WTC11 (cell line): Measurements from ENCODE around the gene RAB7A. TPM values are rescaled to one million over a fixed set of nuclear protein-coding genes. Genes with fewer than 3 reads are reported as not detected.

ENCODE experiments used
- ATAC-seq: fragments of 200-7000 bp; cut with Tn5 transposase; 2 replicates; pipeline ENCODE4 v1.10.0; 2021; ENCODE audit warnings: mild to moderate bottlenecking, moderate library complexity
- CTCF ChIA-PET: fragments of 300-600 bp; sonication (Branson Sonifier 250); formaldehyde crosslinking; loops from one replicate; lab custom pipeline; 2021; ENCODE audit warnings: antibody characterized with exemption; lab: Charles Lee
- POLR2A ChIA-PET: fragments of 350-600 bp; sonication (Branson Sonifier 250); formaldehyde crosslinking; loops from one replicate; lab custom pipeline; 2021; ENCODE audit warnings: antibody characterized with exemption; lab: Charles Lee
- DNase-seq: peaks from one replicate; pipeline ENCODE4 v3.0.0; 2021; ENCODE audit warnings: low spot score
- H3K27ac Mint-ChIP-seq: 2 replicates; pipeline ENCODE4 v1.8.0; 2021; ENCODE audit warnings: mixed read lengths
- H3K27me3 Mint-ChIP-seq: 2 replicates; pipeline ENCODE4 v1.8.0; 2021; ENCODE audit warnings: low read depth, mild to moderate bottlenecking, moderate library complexity, mixed read lengths
- H3K36me3 Mint-ChIP-seq: 2 replicates; pipeline ENCODE4 v1.8.0; 2021; ENCODE audit warnings: mixed read lengths
- H3K4me1 Mint-ChIP-seq: 2 replicates; pipeline ENCODE4 v1.8.0; 2022; ENCODE audit warnings: mixed read lengths
- H3K4me3 Mint-ChIP-seq: 2 replicates; pipeline ENCODE4 v1.8.0; 2021; ENCODE audit warnings: mild to moderate bottlenecking, moderate library complexity, mixed read lengths
- H3K9me3 Mint-ChIP-seq: 2 replicates; pipeline ENCODE4 v1.8.0; 2021; ENCODE audit warnings: mixed read lengths
- ATF2 ChIP-seq: sonication (generic); formaldehyde crosslinking; IDR thresholded peaks from 2 replicates; pipeline ENCODE4 v1.8.1; 2022; ENCODE audit warnings: low read depth, missing genetic modification reagents, borderline replicate concordance
- EMX1 ChIP-seq: fragments of 250-450 bp; sonication (Bioruptor Pico); IDR thresholded peaks from 2 replicates; pipeline ENCODE4 v1.8.0; 2021; ENCODE audit warnings: mild to moderate bottlenecking
- ESRRA ChIP-seq: sonication (generic); formaldehyde crosslinking; IDR thresholded peaks from 2 replicates; pipeline ENCODE4 v1.8.1; 2022; ENCODE audit warnings: mild to moderate bottlenecking, missing genetic modification reagents, borderline replicate concordance
- FOXJ3 ChIP-seq: sonication (generic); formaldehyde crosslinking; IDR thresholded peaks from 2 replicates; pipeline ENCODE4 v1.9.0; 2021; ENCODE audit warnings: missing genetic modification reagents, mild to moderate bottlenecking, borderline replicate concordance
- GTF2I ChIP-seq: fragments of 250-450 bp; sonication (Bioruptor Pico); conservative IDR thresholded peaks from 2 replicates; pipeline ENCODE4 v1.4.0; 2021; ENCODE audit warnings: mild to moderate bottlenecking
- HMGA2 ChIP-seq: fragments of 250-450 bp; sonication (Bioruptor Pico); IDR thresholded peaks from 2 replicates; pipeline ENCODE4 v1.4.0; 2021; ENCODE audit warnings: mild to moderate bottlenecking, moderate library complexity
- HMGXB4 ChIP-seq: sonication (generic); formaldehyde crosslinking; IDR thresholded peaks from 2 replicates; pipeline ENCODE4 v1.8.1; 2023; ENCODE audit warnings: mild to moderate bottlenecking, moderate library complexity, missing genetic modification reagents
- IRF1 ChIP-seq: sonication (generic); formaldehyde crosslinking; IDR thresholded peaks from 2 replicates; pipeline ENCODE4 v1.8.0; 2023; ENCODE audit warnings: missing genetic modification reagents
- JUN ChIP-seq: sonication (generic); formaldehyde crosslinking; IDR thresholded peaks from 2 replicates; pipeline ENCODE4 v1.8.0; 2023; ENCODE audit warnings: mild to moderate bottlenecking, missing genetic modification reagents
- MAX ChIP-seq: sonication (generic); formaldehyde crosslinking; IDR thresholded peaks from 2 replicates; pipeline ENCODE4 v1.8.0; 2022; ENCODE audit warnings: mild to moderate bottlenecking, missing genetic modification reagents
- NR2C2 ChIP-seq: sonication (generic); formaldehyde crosslinking; IDR thresholded peaks from 2 replicates; pipeline ENCODE4 v1.8.0; 2022; ENCODE audit warnings: mild to moderate bottlenecking, missing genetic modification reagents
- PRRX2 ChIP-seq: fragments of 250-450 bp; sonication (Bioruptor Pico); IDR thresholded peaks from 2 replicates; pipeline ENCODE4 v1.8.0; 2021; ENCODE audit warnings: mild to moderate bottlenecking
- RORB ChIP-seq: fragments of 250-450 bp; sonication (Bioruptor Pico); IDR thresholded peaks from 2 replicates; pipeline ENCODE4 v1.9.0; 2021; ENCODE audit warnings: mild to moderate bottlenecking
- SOX15 ChIP-seq: fragments of 250-450 bp; sonication (Bioruptor Pico); IDR thresholded peaks from 2 replicates; pipeline ENCODE4 v1.9.0; 2021; ENCODE audit warnings: mild to moderate bottlenecking
- USF1 ChIP-seq: sonication (generic); formaldehyde crosslinking; IDR thresholded peaks from 2 replicates; pipeline ENCODE4 v1.8.0; 2022; ENCODE audit warnings: mild to moderate bottlenecking, missing genetic modification reagents
- ZNF138 ChIP-seq: sonication (generic); formaldehyde crosslinking; conservative IDR thresholded peaks from 2 replicates; pipeline ENCODE4 v1.8.1; 2022; ENCODE audit warnings: mild to moderate bottlenecking, moderate library complexity, missing genetic modification reagents
- ZNF219 ChIP-seq: sonication (generic); formaldehyde crosslinking; IDR thresholded peaks from 2 replicates; pipeline ENCODE4 v1.8.0; 2023; ENCODE audit warnings: missing genetic modification reagents, mild to moderate bottlenecking, borderline replicate concordance
- ZNF532 ChIP-seq: fragments of 250-450 bp; sonication (Bioruptor Pico); IDR thresholded peaks from 2 replicates; pipeline ENCODE4 v1.9.0; 2021; ENCODE audit warnings: mild to moderate bottlenecking, borderline replicate concordance
- total RNA-seq: library from RNA; stranded (reverse); gene quantifications from 3 replicates; pipeline ENCODE4 v1.2.3, GENCODE V29; 2021
- TF ChIP-seq, protein P1 (sequence below): fragments of 250-450 bp; sonication (Bioruptor Pico); IDR thresholded peaks from 2 replicates; pipeline ENCODE4 v1.8.0; 2021; ENCODE audit warnings: mild to moderate bottlenecking
- TF ChIP-seq, protein P2 (sequence below): sonication (generic); formaldehyde crosslinking; IDR thresholded peaks from 2 replicates; pipeline ENCODE4 v1.8.1; 2022; ENCODE audit warnings: mild to moderate bottlenecking, missing genetic modification reagents, moderate library complexity, borderline replicate concordance

The RAB7A gene
- total RNA-seq, 1 experiment from 2014 or later, result 184 TPM

DNA sequence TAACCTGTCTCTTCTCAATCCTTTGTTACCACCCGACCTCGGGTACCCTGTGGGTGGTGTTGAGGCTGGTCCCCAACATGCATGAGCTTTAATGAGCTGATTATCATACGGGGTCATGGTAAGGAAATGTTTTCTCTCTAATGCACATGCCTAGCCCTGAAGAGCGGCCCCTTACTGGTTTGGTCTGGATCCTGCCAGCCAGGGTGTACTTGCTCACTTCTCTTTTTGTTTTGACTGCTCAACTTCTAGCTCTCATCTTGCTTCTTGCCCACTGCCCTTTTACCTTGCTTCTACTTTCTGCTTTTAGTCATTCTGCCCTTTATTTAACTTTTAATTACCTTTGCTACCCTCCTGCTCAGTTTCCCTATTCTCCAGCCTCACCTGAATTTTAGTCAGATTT is 109.1 kb downstream of the RAB7A start (continued):
- TF ChIP-seq ZNF532 (CRISPR knock-in tag) (no peak), ATF2 (CRISPR knock-in tag) (no peak), HMGXB4 (no peak), FOXJ3 (CRISPR knock-in tag) (no peak), USF1 (no peak), PRRX2 (CRISPR knock-in tag) (no peak)

GRCh38 chr3:128841926-128842920 is 116.2 kb downstream of the RAB7A start:
- ATAC-seq (no peak), DNase-seq (no peak)
- no peak overlapping the region for H3K27ac Mint-ChIP-seq
- no peak overlapping the region for H3K4me3 Mint-ChIP-seq
- H3K4me1 Mint-ChIP-seq, result peaks cover 20% of the 10 kb centered on the region
- peaks cover 24% of the 10 kb centered on the region for H3K27me3 Mint-ChIP-seq
- peaks cover 24% of the 10 kb centered on the region for H3K9me3 Mint-ChIP-seq
- CTCF ChIA-PET, result no interaction called here
- POLR2A ChIA-PET, result no interaction called here
- no peak for TF ChIP-seq ZNF138
- TF ChIP-seq, protein P1, sequence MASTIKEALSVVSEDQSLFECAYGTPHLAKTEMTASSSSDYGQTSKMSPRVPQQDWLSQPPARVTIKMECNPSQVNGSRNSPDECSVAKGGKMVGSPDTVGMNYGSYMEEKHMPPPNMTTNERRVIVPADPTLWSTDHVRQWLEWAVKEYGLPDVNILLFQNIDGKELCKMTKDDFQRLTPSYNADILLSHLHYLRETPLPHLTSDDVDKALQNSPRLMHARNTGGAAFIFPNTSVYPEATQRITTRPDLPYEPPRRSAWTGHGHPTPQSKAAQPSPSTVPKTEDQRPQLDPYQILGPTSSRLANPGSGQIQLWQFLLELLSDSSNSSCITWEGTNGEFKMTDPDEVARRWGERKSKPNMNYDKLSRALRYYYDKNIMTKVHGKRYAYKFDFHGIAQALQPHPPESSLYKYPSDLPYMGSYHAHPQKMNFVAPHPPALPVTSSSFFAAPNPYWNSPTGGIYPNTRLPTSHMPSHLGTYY (CRISPR knock-in tag), result no peak
- no peak for TF ChIP-seq ESRRA (CRISPR knock-in tag)
- no peak for TF ChIP-seq MAX (CRISPR knock-in tag)
- TF ChIP-seq NR2C2 (CRISPR knock-in tag), result no peak
- TF ChIP-seq RORB (CRISPR knock-in tag), result no peak
- TF ChIP-seq IRF1, result no peak
- TF ChIP-seq, protein P2, sequence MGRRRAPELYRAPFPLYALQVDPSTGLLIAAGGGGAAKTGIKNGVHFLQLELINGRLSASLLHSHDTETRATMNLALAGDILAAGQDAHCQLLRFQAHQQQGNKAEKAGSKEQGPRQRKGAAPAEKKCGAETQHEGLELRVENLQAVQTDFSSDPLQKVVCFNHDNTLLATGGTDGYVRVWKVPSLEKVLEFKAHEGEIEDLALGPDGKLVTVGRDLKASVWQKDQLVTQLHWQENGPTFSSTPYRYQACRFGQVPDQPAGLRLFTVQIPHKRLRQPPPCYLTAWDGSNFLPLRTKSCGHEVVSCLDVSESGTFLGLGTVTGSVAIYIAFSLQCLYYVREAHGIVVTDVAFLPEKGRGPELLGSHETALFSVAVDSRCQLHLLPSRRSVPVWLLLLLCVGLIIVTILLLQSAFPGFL (CRISPR knock-in tag), result no peak
- TF ChIP-seq EMX1, result no peak
- TF ChIP-seq HMGA2 (CRISPR knock-in tag), result no peak
- no peak for TF ChIP-seq SOX15 (CRISPR knock-in tag)
- no peak for TF ChIP-seq JUN (CRISPR knock-in tag)
- TF ChIP-seq GTF2I (CRISPR knock-in tag), result no peak
- no peak for TF ChIP-seq ZNF219 (CRISPR knock-in tag)
- H3K36me3 Mint-ChIP-seq, result peaks cover 17% of the 10 kb centered on the region
